ENCODE data around the gene ADARB2. TPM values are rescaled to one million over a fixed set of nuclear protein-coding genes. Genes with fewer than 3 reads are reported as not detected.

ADARB2 gene
- total and polyA plus RNA-seq, 2 experiments from 2014 or later, result 0.13 to 0.48 TPM

GRCh38 chr10:1360011-1360557 lies 377.2 kb downstream of the ADARB2 start:
- Histone ChIP-seq H3K27me3 (no peaks in the 10 kb centered on the region), H3K4me2 (peak overlapping the region; percentile 19)

GRCh38 chr10:1359626-1359955 lies 377.7 kb downstream of the ADARB2 start:
- Histone ChIP-seq H3K9me2 (replicated peaks; ENCODE audit: insufficient read depth) (no peaks in the 10 kb centered on the region), H3K9me3 (ENCODE audit: low read depth) (no peaks in the 10 kb centered on the region), H3K4me3 (no peak overlapping the region), H3K27ac (no peak overlapping the region), H3K4me1 (ENCODE audit: insufficient read depth) (no peaks in the 10 kb centered on the region), H2AFZ (no peak overlapping the region), H3K4me2 (no peak overlapping the region), H3K27me3 (no peaks in the 10 kb centered on the region), H3K36me3 (replicated peaks; ENCODE audit: insufficient read depth, low read depth) (no peaks in the 10 kb centered on the region), H3K79me2 (no peaks in the 10 kb centered on the region), H4K20me1 (ENCODE audit: insufficient read depth, poor library complexity, severe bottlenecking) (no peaks in the 10 kb centered on the region)
- WGBS (ENCODE audit: low lambda C conversion rate, missing lambda C conversion rate), result 91% methylated on average over 12 of the region's 12 CpGs
- no peak for DNase-seq (ENCODE audit: low spot score)
- TF ChIP-seq EZH2 (IDR thresholded peaks at IDR 0.05; ENCODE audit: borderline replicate concordance) (no peak), CTCF (IDR thresholded peaks at IDR 0.05; ENCODE audit: poor library complexity) (no peak), EZH2phosphoT487 (IDR thresholded peaks at IDR 0.05; ENCODE audit: low read depth, severe bottlenecking, unreplicated experiment) (no peak)

More at GRCh38 chr10:1360011-1360557, 377.2 kb downstream of the ADARB2 start:
- H3K36me3 ChIP-seq (replicated peaks; ENCODE audit: insufficient read depth, low read depth), result no peaks in the 10 kb centered on the region
- no peak overlapping the region for H3K4me3 ChIP-seq
- WGBS (ENCODE audit: low lambda C conversion rate, missing lambda C conversion rate), result 76% methylated on average over 19 of the region's 19 CpGs
- no peak overlapping the region for H2AFZ ChIP-seq
- no peaks in the 10 kb centered on the region for H3K9me3 ChIP-seq (ENCODE audit: low read depth)
- H3K4me1 ChIP-seq (ENCODE audit: insufficient read depth), result no peaks in the 10 kb centered on the region
- H3K27ac ChIP-seq, result no peak overlapping the region
- TF ChIP-seq CTCF (IDR thresholded peaks at IDR 0.05; ENCODE audit: poor library complexity), result peak; percentile 19
- no peak for TF ChIP-seq EZH2 (IDR thresholded peaks at IDR 0.05; ENCODE audit: borderline replicate concordance)
- no peak for TF ChIP-seq EZH2phosphoT487 (IDR thresholded peaks at IDR 0.05; ENCODE audit: low read depth, severe bottlenecking, unreplicated experiment)
- DNase-seq (ENCODE audit: low spot score), result no peak
- no peaks in the 10 kb centered on the region for H3K9me2 ChIP-seq (replicated peaks; ENCODE audit: insufficient read depth)
- H4K20me1 ChIP-seq (ENCODE audit: insufficient read depth, poor library complexity, severe bottlenecking), result no peaks in the 10 kb centered on the region
- no peaks in the 10 kb centered on the region for H3K79me2 ChIP-seq

- Histone ChIP-seq H3K4me2 (no peak overlapping the region), H3K27ac (peak overlapping the region; percentile 26), H4K20me1 (ENCODE audit: insufficient read depth, poor library complexity, severe bottlenecking) (no peaks in the 10 kb centered on the region), H3K9me2 (replicated peaks; ENCODE audit: insufficient read depth) (no peaks in the 10 kb centered on the region), H3K9me3 (ENCODE audit: low read depth) (no peaks in the 10 kb centered on the region), H3K27me3 (no peaks in the 10 kb centered on the region), H3K36me3 (replicated peaks; ENCODE audit: insufficient read depth, low read depth) (no peaks in the 10 kb centered on the region), H3K4me1 (ENCODE audit: insufficient read depth) (no peaks in the 10 kb centered on the region), H3K4me3 (no peak overlapping the region), H3K79me2 (no peaks in the 10 kb centered on the region), H2AFZ (no peak overlapping the region)
- TF ChIP-seq EZH2 (IDR thresholded peaks at IDR 0.05; ENCODE audit: borderline replicate concordance), result no peak
- 79% methylated on average over 9 of the region's 9 CpGs for WGBS (ENCODE audit: low lambda C conversion rate, missing lambda C conversion rate)
- no peak for DNase-seq (ENCODE audit: low spot score)
Observed at GRCh38 chr10:1358860-1359625, 378.3 kb downstream of the ADARB2 start.

GRCh38 chr10:1358147-1358546 lies 379.2 kb downstream of the ADARB2 start:
- Histone ChIP-seq H2AFZ (no peak overlapping the region), H3K4me2 (no peak overlapping the region), H3K27me3 (no peaks in the 10 kb centered on the region), H3K9me3 (ENCODE audit: low read depth) (no peaks in the 10 kb centered on the region), H3K9me2 (replicated peaks; ENCODE audit: insufficient read depth) (no peaks in the 10 kb centered on the region), H3K4me3 (no peak overlapping the region), H3K4me1 (ENCODE audit: insufficient read depth) (no peaks in the 10 kb centered on the region), H3K27ac (no peak overlapping the region), H4K20me1 (ENCODE audit: insufficient read depth, poor library complexity, severe bottlenecking) (no peaks in the 10 kb centered on the region), H3K79me2 (no peaks in the 10 kb centered on the region), H3K36me3 (replicated peaks; ENCODE audit: insufficient read depth, low read depth) (no peaks in the 10 kb centered on the region)
- no peak for DNase-seq (ENCODE audit: low spot score)
- TF ChIP-seq CTCF (IDR thresholded peaks at IDR 0.05; ENCODE audit: poor library complexity), result no peak
- TF ChIP-seq EZH2phosphoT487 (IDR thresholded peaks at IDR 0.05; ENCODE audit: low read depth, severe bottlenecking, unreplicated experiment), result no peak
- no peak for TF ChIP-seq EZH2 (IDR thresholded peaks at IDR 0.05; ENCODE audit: borderline replicate concordance)
- 94% methylated on average over 5 of the region's 5 CpGs for WGBS (ENCODE audit: low lambda C conversion rate, missing lambda C conversion rate)

All from hepatocyte (in vitro differentiated cells).